ENCODE data around the gene CCDC80. TPM values are rescaled to one million over a fixed set of nuclear protein-coding genes. Genes with fewer than 3 reads are reported as not detected.

Gene CCDC80
- total RNA-seq, 1 experiment from 2014 or later: 19.4 TPM

DNA sequence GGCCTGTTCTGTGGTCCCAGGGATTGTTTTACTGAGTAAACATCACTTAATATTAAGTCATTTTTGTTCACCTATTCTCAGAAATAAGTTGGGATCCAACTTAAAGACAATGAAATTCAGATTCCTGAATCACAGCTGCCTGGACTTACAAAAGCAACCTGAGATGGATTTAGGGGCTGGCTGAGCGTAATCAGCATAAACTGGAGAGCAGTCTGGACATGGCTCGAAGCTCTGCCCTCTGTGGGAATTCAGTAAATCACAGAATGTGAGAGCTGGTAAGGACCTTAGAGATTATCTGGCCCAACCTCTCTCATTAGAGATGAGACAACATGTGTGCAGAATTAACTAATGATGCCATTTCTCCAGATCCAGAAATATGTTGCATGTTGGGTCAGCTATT lies 23.7 kb downstream of the CCDC80 start:
- no peaks in the 10 kb centered on the region for H3K27me3 Mint-ChIP-seq (ENCODE audit: insufficient read depth, unreplicated experiment)
- intact Hi-C loops (cut with micrococcal nuclease): no loop called here
- ChIA-PET POLR2A (no interaction called here), CTCF (interaction anchor here (1.1 to 1.3 kb wide), 2 partner anchors 24 to 25 kb away, joined by 3 read pairs; no protein-coding TSS in a partner anchor)
- no peak for DNase-seq (ENCODE audit: unreplicated experiment)
- H3K27ac Mint-ChIP-seq (ENCODE audit: low read depth, unreplicated experiment): no peak overlapping the region
- no peaks in the 10 kb centered on the region for H3K9me3 Mint-ChIP-seq (ENCODE audit: unreplicated experiment)
- H3K4me3 Mint-ChIP-seq (ENCODE audit: unreplicated experiment): no peak overlapping the region
- H3K4me1 Mint-ChIP-seq (ENCODE audit: insufficient read depth, unreplicated experiment): no peaks in the 10 kb centered on the region
- TF ChIP-seq, protein P1, sequence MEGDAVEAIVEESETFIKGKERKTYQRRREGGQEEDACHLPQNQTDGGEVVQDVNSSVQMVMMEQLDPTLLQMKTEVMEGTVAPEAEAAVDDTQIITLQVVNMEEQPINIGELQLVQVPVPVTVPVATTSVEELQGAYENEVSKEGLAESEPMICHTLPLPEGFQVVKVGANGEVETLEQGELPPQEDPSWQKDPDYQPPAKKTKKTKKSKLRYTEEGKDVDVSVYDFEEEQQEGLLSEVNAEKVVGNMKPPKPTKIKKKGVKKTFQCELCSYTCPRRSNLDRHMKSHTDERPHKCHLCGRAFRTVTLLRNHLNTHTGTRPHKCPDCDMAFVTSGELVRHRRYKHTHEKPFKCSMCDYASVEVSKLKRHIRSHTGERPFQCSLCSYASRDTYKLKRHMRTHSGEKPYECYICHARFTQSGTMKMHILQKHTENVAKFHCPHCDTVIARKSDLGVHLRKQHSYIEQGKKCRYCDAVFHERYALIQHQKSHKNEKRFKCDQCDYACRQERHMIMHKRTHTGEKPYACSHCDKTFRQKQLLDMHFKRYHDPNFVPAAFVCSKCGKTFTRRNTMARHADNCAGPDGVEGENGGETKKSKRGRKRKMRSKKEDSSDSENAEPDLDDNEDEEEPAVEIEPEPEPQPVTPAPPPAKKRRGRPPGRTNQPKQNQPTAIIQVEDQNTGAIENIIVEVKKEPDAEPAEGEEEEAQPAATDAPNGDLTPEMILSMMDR (IDR thresholded peaks at IDR 0.05; ENCODE audit: unreplicated experiment): no peak
- no TSS peak for BruUV-seq (replicated peaks)
- peaks cover 6% of the 10 kb centered on the region for H3K36me3 Mint-ChIP-seq (ENCODE audit: insufficient read depth, unreplicated experiment)

DNA sequence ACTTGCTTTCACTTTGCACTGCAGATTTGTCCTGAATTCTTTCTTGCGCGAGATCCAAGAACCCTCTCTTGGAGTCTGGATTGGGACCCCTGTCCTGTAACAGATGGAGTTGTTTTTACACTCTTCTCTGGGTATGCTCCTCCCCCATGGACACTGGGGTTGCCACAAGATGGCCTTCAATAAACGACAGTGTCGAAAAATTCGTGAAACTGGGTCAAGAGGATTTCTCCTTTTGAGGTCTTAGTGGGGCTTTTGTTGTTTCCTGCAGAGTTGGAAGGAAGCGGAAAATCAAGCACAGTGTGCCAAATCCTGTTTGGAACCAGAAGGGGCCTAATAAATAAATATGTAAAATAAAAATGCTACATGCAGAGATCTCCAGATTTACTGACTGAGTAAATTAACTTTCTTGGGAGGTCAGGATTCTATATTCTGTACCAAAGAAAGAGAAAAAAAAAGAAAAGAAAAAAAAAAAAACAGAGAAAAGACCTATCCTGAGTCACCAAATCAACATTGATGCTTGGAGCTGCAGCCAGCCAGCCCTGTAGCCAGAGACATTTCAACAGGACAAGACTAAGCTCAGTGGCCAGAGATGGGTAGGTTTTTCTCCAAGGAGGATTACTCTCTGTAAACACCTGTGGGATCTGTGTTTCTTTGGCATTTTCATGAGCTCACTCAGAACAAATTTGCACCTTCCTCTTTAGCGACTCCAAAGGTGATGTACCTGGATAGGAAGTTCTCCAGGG lies 24.8 kb downstream of the CCDC80 start:
- intact Hi-C loops (cut with micrococcal nuclease): no loop called here
- no peak for DNase-seq (ENCODE audit: unreplicated experiment)
- no TSS peak for BruUV-seq (replicated peaks)
- CTCF ChIA-PET: interaction anchor here (0.8 to 1.3 kb wide), 3 partner anchors 25 to 419 kb away, joined by 3 read pairs; no protein-coding TSS in a partner anchor
- Mint-ChIP-seq H3K4me1 (ENCODE audit: insufficient read depth, unreplicated experiment) (no peaks in the 10 kb centered on the region), H3K27me3 (ENCODE audit: insufficient read depth, unreplicated experiment) (no peaks in the 10 kb centered on the region), H3K36me3 (ENCODE audit: insufficient read depth, unreplicated experiment) (peaks cover 6% of the 10 kb centered on the region), H3K27ac (ENCODE audit: low read depth, unreplicated experiment) (peak overlapping the region; percentile 75), H3K9me3 (ENCODE audit: unreplicated experiment) (no peaks in the 10 kb centered on the region), H3K4me3 (ENCODE audit: unreplicated experiment) (no peak overlapping the region)
- POLR2A ChIA-PET: interaction anchor here (1.0 kb wide), 1 partner anchor 11 kb away, joined by 3 read pairs; no protein-coding TSS in a partner anchor
- TF ChIP-seq, protein P1 (IDR thresholded peaks at IDR 0.05; ENCODE audit: unreplicated experiment): no peak

DNA sequence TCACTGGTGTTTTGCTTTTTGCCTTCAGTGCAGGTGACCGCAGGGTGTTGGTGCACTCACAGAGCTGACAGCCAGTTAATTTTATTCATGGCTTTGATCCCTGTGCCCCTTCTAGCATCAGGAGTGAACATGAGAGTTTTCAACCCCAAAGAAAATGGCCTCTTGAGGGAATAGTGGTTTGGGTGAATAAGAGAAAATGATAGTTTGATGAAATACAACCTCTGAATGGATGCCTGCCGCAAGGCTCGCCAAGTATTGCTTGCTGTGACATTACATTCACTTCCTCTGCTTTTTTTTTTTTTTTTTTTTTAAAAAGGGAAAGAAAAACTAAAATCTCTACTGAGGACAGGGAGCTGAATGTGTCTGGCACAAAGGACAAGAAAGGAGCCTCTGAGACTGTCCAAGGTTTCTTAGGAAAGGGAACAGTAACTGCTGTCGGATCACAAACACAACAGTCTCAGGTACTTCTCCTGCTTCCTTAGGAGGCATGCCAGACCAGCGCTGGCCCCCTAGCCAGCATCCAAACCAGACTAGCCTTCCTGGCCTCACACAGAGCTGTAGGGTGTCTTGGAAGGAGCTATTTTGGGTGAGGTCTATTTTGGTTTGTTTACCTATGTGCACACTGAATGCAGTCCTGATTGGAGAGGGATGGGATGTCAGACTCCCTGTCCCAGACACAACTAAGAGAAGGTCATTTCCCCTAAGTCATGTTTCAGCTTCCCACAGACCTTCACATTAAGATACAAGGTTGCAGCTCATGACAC lies 29.0 kb downstream of the CCDC80 start:
- H3K9me3 Mint-ChIP-seq (ENCODE audit: unreplicated experiment): no peaks in the 10 kb centered on the region
- H3K4me1 Mint-ChIP-seq (ENCODE audit: insufficient read depth, unreplicated experiment): no peaks in the 10 kb centered on the region
- H3K27ac Mint-ChIP-seq (ENCODE audit: low read depth, unreplicated experiment): no peak overlapping the region
- H3K4me3 Mint-ChIP-seq (ENCODE audit: unreplicated experiment): no peak overlapping the region
- TF ChIP-seq, protein P1 (IDR thresholded peaks at IDR 0.05; ENCODE audit: unreplicated experiment): no peak
- ChIA-PET POLR2A (no interaction called here), CTCF (interaction anchor here (1.7 kb wide), 1 partner anchor 30 kb away, joined by 9 read pairs; no protein-coding TSS in a partner anchor)
- intact Hi-C loops (cut with micrococcal nuclease): no loop called here
- no peak for DNase-seq (ENCODE audit: unreplicated experiment)
- H3K36me3 Mint-ChIP-seq (ENCODE audit: insufficient read depth, unreplicated experiment): peaks cover 6% of the 10 kb centered on the region
- BruUV-seq (replicated peaks): no TSS peak
- H3K27me3 Mint-ChIP-seq (ENCODE audit: insufficient read depth, unreplicated experiment): no peaks in the 10 kb centered on the region

DNA sequence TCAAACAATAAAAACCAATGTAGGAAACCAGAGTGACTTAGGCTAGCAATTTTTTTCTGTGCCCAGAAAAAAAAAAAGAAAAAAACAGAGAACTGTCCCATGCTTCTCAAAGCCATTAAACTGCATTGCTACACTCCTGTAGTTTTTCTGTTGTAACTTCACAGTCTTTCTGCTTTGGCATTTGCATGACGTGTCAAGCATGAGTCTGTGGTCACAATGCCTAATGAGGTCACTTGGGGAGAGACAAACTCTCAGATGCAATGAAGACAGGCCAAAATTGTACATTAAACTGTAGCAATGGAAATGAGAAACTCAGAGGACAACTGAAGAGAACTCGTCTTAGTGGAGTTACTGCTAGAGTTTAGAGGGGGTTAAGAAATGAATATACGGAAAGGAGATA lies 30.8 kb downstream of the CCDC80 start:
- ChIA-PET POLR2A (no interaction called here), CTCF (no interaction called here)
- Mint-ChIP-seq H3K4me3 (ENCODE audit: unreplicated experiment) (no peak overlapping the region), H3K27me3 (ENCODE audit: insufficient read depth, unreplicated experiment) (no peaks in the 10 kb centered on the region), H3K36me3 (ENCODE audit: insufficient read depth, unreplicated experiment) (no peaks in the 10 kb centered on the region), H3K27ac (ENCODE audit: low read depth, unreplicated experiment) (no peak overlapping the region), H3K4me1 (ENCODE audit: insufficient read depth, unreplicated experiment) (no peaks in the 10 kb centered on the region), H3K9me3 (ENCODE audit: unreplicated experiment) (no peaks in the 10 kb centered on the region)
- TF ChIP-seq, protein P1 (IDR thresholded peaks at IDR 0.05; ENCODE audit: unreplicated experiment): no peak
- DNase-seq (ENCODE audit: unreplicated experiment): no peak
- no TSS peak for BruUV-seq (replicated peaks)
- intact Hi-C loops (cut with micrococcal nuclease): no loop called here
